Neural cell (in vitro differentiated cells): ENCODE measurements around the gene SIPA1. TPM values are rescaled to one million over a fixed set of nuclear protein-coding genes. Genes with fewer than 3 reads are reported as not detected.

ENCODE experiments used
- polyA plus RNA-seq: library from polyadenylated mRNA; depleted of rRNA; stranded (reverse); fragments of >200 nt; gene quantifications from 2 replicates; pipeline ENCODE4 v1.2.3, GENCODE V29; 2014
- small RNA-seq, 3 experiments: library from RNA; depleted of rRNA; stranded (forward); fragments of <200 nt; gene quantifications; one replicate each; pipeline ENCODE3, GENCODE V24; 2012

Gene SIPA1
- polyA plus RNA-seq, 1 donor from 2014 or later = 6.5 TPM

Small RNA genes within 50 kb of the gene (small RNA-seq; reads per million reads assigned to genes)
- gene MIR4489 = 0 reads per million in 3 experiments
- gene MIR4690 = 0 reads per million in 3 experiments
- 0 to 0.03 (median 0) reads per million in 3 experiments for gene RN7SL309P

Other genes starting within 250 kb of the SIPA1 start
- gene NEAT1, start 215.3 kb upstream of the SIPA1 start, polyA plus RNA-seq = 2.6 and 4.2 TPM in 2 replicates
- 1,383 and 1,630 TPM in 2 replicates for gene MALAT1, start 139.1 kb upstream of the SIPA1 start, polyA plus RNA-seq
- 48.3 and 56.2 TPM in 2 replicates for gene SCYL1, start 113.0 kb upstream of the SIPA1 start, polyA plus RNA-seq
- 3.5 and 4.6 TPM in 2 replicates for gene LTBP3, start 79.7 kb upstream of the SIPA1 start, polyA plus RNA-seq
- 35.4 and 36.2 TPM in 2 replicates for gene ZNRD2, start 67.6 kb upstream of the SIPA1 start, polyA plus RNA-seq
- 75.1 and 86.1 TPM in 2 replicates for gene FAM89B, start 65.6 kb upstream of the SIPA1 start, polyA plus RNA-seq
- gene EHBP1L1, start 62.0 kb upstream of the SIPA1 start, polyA plus RNA-seq = 18.3 and 19.8 TPM in 2 replicates
- gene KCNK7, start 42.3 kb upstream of the SIPA1 start, polyA plus RNA-seq = 1.1 TPM in 1 of 2 replicates, not detected in the other
- 3.9 and 6.6 TPM in 2 replicates for gene MAP3K11, start 23.9 kb upstream of the SIPA1 start, polyA plus RNA-seq
- 7.8 and 8.1 TPM in 2 replicates for gene PCNX3, start 22.3 kb upstream of the SIPA1 start, polyA plus RNA-seq
- 19.3 and 19.5 TPM in 2 replicates for gene RELA, start 24.8 kb downstream of the SIPA1 start, polyA plus RNA-seq
- gene KAT5, start 74.2 kb downstream of the SIPA1 start, polyA plus RNA-seq = 102 and 109 TPM in 2 replicates
- gene RNASEH2C, start 82.7 kb downstream of the SIPA1 start, polyA plus RNA-seq = 38.4 and 43.8 TPM in 2 replicates
- 0.52 and 1.3 TPM in 2 replicates for gene AP5B1, start 142.9 kb downstream of the SIPA1 start, polyA plus RNA-seq
- gene OVOL1, start 149.0 kb downstream of the SIPA1 start, polyA plus RNA-seq = not detected in 2 replicates
- gene SNX32, start 195.9 kb downstream of the SIPA1 start, polyA plus RNA-seq = 12.6 and 16.0 TPM in 2 replicates
- gene CFL1, start 220.1 kb downstream of the SIPA1 start, polyA plus RNA-seq = 1,633 and 1,984 TPM in 2 replicates
- gene MUS81, start 222.3 kb downstream of the SIPA1 start, polyA plus RNA-seq = 183 and 211 TPM in 2 replicates
- 0.50 and 0.67 TPM in 2 replicates for gene EFEMP2, start 234.7 kb downstream of the SIPA1 start, polyA plus RNA-seq
- not detected in 2 replicates for gene CTSW, start 241.7 kb downstream of the SIPA1 start, polyA plus RNA-seq